Stimulated activated CD4-positive, alpha-beta T cell treated with anti-CD3 and anti-CD28 coated beads, Interleukin-15, amount 100 ng/mL, for 1 hour (primary cell): ENCODE data around the gene GCH1.
"Not testable (repeated sequence)": the region's sequence is repeated elsewhere in the genome, so short reads cannot be mapped to it uniquely, and the experiment has no call there.

Experiments
- DNase-seq, 2 donors: peaks; one replicate each; pipeline ENCODE4 v3.0.0-alpha.2; 2020; ENCODE audit warnings: low read depth in 1 of 2, low spot score in 1 of 2

Gene GCH1

GRCh38 chr14:54908973-54909372 is 6.3 kb upstream of the GCH1 start:
- not testable (repeated sequence) for DNase-seq

GRCh38 chr14:54908190-54908589 is 5.6 kb upstream of the GCH1 start:
- DNase-seq = no peak

GRCh38 chr14:54906075-54906474 is 3.4 kb upstream of the GCH1 start:
- DNase-seq = no peak

- DNase-seq = peak; percentile 64 to 67
These were observed 494 bp downstream of the GCH1 start for GRCh38 chr14:54902143-54902520.

GRCh38 chr14:54901380-54902142 is 1.1 kb downstream of the GCH1 start:
- no peak for DNase-seq

GRCh38 chr14:54899573-54899972 is 3.1 kb downstream of the GCH1 start:
- DNase-seq = no peak

- not testable (repeated sequence) for DNase-seq
These were observed 4.6 kb downstream of the GCH1 start for GRCh38 chr14:54897809-54898555.

- no peak for DNase-seq
These were observed 6.9 kb downstream of the GCH1 start for GRCh38 chr14:54895683-54896082.

GRCh38 chr14:54894995-54895394 is 7.6 kb downstream of the GCH1 start:
- DNase-seq = no peak

GRCh38 chr14:54893151-54893760 is 9.4 kb downstream of the GCH1 start:
- no peak for DNase-seq

- DNase-seq = no peak
These were observed 11.0 kb downstream of the GCH1 start for GRCh38 chr14:54891471-54892245.

- no peak for DNase-seq
These were observed 11.8 kb downstream of the GCH1 start for GRCh38 chr14:54890788-54891187.

GRCh38 chr14:54889919-54890318 is 12.7 kb downstream of the GCH1 start:
- no peak for DNase-seq

GRCh38 chr14:54882521-54882920 is 20.1 kb downstream of the GCH1 start:
- DNase-seq = no peak

GRCh38 chr14:54881761-54882401 is 20.7 kb downstream of the GCH1 start:
- no peak for DNase-seq

- DNase-seq = no peak
These were observed 21.3 kb downstream of the GCH1 start for GRCh38 chr14:54881235-54881760.

GRCh38 chr14:54877703-54878021 is 25.0 kb downstream of the GCH1 start:
- DNase-seq = no peak

GRCh38 chr14:54877015-54877702 is 25.5 kb downstream of the GCH1 start:
- DNase-seq = no peak

GRCh38 chr14:54875648-54876047 is 27.0 kb downstream of the GCH1 start:
- not testable (repeated sequence) for DNase-seq
